Measurements from ENCODE around the gene ESRP2. TPM values are rescaled to one million over a fixed set of nuclear protein-coding genes. Genes with fewer than 3 reads are reported as not detected.

The ESRP2 gene
- total RNA-seq, 4 donors from 2014 or later: 0.17 to 2.1 (median 0.52) TPM

DNA sequence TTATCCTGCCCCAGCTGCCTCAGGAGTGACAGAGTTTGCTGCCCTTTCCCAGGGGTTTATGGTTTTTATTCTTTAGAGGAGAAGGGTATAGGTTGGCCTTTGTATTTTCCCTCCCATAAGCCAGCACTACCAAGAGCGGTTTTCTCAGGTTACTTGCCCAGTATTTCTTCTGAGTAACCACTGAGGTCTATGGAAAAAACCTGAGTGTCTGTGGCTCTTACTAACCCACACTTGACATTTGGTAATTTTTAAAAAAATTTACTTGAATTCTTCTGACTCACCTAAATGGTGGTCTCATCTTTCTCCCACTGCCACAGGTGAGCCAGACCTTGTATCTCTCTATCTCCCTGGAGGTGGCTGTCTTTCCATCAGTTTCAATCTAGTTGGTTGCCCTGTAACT lies 34.4 kb upstream of the ESRP2 start:
- intact Hi-C loops (cut with DNase I): no loop called here
- no peaks in the 10 kb centered on the region for H3K9me3 ChIP-seq
- peaks cover 47 to 83% (median 68%) of the 10 kb centered on the region in 4 donors for H3K4me1 ChIP-seq
- TF ChIP-seq EP300 (IDR thresholded peaks at IDR 0.05) (no peak), POLR2A (IDR thresholded peaks at IDR 0.05; ENCODE audit: low read depth) (no peak), POLR2AphosphoS5 (IDR thresholded peaks at IDR 0.05) (no peak)
- TF ChIP-seq, protein P1, sequence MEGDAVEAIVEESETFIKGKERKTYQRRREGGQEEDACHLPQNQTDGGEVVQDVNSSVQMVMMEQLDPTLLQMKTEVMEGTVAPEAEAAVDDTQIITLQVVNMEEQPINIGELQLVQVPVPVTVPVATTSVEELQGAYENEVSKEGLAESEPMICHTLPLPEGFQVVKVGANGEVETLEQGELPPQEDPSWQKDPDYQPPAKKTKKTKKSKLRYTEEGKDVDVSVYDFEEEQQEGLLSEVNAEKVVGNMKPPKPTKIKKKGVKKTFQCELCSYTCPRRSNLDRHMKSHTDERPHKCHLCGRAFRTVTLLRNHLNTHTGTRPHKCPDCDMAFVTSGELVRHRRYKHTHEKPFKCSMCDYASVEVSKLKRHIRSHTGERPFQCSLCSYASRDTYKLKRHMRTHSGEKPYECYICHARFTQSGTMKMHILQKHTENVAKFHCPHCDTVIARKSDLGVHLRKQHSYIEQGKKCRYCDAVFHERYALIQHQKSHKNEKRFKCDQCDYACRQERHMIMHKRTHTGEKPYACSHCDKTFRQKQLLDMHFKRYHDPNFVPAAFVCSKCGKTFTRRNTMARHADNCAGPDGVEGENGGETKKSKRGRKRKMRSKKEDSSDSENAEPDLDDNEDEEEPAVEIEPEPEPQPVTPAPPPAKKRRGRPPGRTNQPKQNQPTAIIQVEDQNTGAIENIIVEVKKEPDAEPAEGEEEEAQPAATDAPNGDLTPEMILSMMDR (IDR thresholded peaks at IDR 0.05): no peak
- no peak overlapping the region for H3K4me3 ChIP-seq
- no peaks in the 10 kb centered on the region for H3K27me3 ChIP-seq
- DNase-seq (ENCODE audit: extremely low spot score): no peak
- no peak overlapping the region for H3K27ac ChIP-seq (replicated peaks in 1 of 4)
- WGBS: 0% methylated on average over 1 of the region's 1 CpG
- H3K36me3 ChIP-seq: peaks cover 10 to 47% (median 15%) of the 10 kb centered on the region in 4 donors

DNA sequence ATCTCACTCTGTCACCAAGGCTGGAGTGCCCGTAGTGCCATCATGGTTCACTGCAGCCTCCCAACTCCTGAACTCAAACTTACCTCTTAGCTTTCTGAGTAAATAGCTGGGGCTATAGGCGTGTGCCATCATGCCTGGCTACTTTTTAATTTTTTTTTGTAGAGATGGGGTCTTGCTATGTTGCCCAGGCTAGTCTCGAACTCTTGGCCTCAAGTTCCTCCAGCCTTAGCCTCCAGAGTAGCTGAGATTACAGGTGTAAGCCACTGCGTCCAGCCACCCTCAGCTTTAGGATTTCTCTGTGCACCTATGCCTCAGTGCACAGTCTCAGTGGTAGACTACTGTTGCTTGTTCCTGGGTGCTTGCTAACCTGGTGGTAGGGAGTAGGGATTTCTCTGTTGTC lies 33.9 kb upstream of the ESRP2 start:
- no peak for DNase-seq (ENCODE audit: extremely low spot score)
- WGBS: 92% methylated on average over 4 of the region's 4 CpGs
- H3K36me3 ChIP-seq: peaks cover 7 to 41% (median 12%) of the 10 kb centered on the region in 4 donors
- intact Hi-C loops (cut with DNase I): no loop called here
- H3K27me3 ChIP-seq: no peaks in the 10 kb centered on the region
- H3K4me1 ChIP-seq: peaks cover 49 to 82% (median 65%) of the 10 kb centered on the region in 4 donors
- no peaks in the 10 kb centered on the region for H3K9me3 ChIP-seq
- TF ChIP-seq POLR2A (IDR thresholded peaks at IDR 0.05; ENCODE audit: low read depth) (no peak), EP300 (IDR thresholded peaks at IDR 0.05) (no peak), POLR2AphosphoS5 (IDR thresholded peaks at IDR 0.05) (no peak)
- TF ChIP-seq, protein P1 (IDR thresholded peaks at IDR 0.05): no peak
- H3K4me3 ChIP-seq: no peak overlapping the region
- no peak overlapping the region for H3K27ac ChIP-seq (replicated peaks in 1 of 4)

DNA sequence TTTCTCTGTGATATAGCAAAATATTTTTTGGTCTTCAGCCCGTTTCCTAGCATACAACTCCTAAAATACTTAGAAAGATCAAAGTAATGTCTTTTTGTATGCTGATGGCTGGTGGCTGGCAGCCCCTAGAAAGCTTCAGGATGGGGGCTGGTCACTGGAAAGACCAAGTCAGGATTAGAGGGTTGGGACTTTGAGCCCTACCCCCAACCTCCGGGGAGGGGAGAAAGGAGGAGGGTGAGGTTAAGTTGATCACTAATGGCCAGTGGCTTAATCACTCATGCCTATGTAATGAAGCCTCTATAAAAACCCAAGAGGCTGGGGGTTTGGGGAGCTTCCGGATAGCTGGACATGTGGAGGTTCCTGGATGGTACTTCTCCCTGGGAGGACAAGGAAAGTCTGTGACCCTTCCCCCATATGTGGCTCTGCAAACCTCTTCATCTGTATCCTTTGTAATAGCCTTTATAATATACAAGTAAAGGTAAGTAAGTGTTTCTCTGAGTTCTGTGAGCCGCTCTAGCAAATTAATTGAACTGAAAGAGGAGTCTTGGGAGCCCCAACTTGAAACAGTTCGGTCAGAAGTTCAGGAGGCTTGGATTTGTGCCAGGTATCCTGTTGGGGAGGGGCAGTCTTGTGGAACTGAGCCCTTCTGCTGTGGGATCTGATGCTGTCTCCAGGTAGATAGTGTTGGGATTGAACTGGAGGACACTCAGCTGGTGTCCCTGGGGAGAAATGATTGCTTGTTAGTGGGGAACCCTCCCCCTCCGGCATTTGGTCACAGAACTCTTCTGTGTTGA lies 31.9 kb upstream of the ESRP2 start:
- no peaks in the 10 kb centered on the region for H3K9me3 ChIP-seq
- peak overlapping the region in 2 of 4 donors; percentile 5 to 21 for H3K27ac ChIP-seq (replicated peaks in 1 of 4)
- TF ChIP-seq POLR2A (IDR thresholded peaks at IDR 0.05; ENCODE audit: low read depth) (no peak), EP300 (IDR thresholded peaks at IDR 0.05) (no peak)
- intact Hi-C loops (cut with DNase I): no loop called here
- 67% methylated on average over 6 of the region's 6 CpGs for WGBS
- peak overlapping the region in 1 of 4 donors; percentile 9 for H3K4me3 ChIP-seq
- H3K36me3 ChIP-seq: peaks cover 0 to 21% (median 0%) of the 10 kb centered on the region in 4 donors
- no peak for DNase-seq (ENCODE audit: extremely low spot score)
- H3K4me1 ChIP-seq: peaks cover 53 to 85% (median 66%) of the 10 kb centered on the region in 4 donors
- no peaks in the 10 kb centered on the region for H3K27me3 ChIP-seq

DNA sequence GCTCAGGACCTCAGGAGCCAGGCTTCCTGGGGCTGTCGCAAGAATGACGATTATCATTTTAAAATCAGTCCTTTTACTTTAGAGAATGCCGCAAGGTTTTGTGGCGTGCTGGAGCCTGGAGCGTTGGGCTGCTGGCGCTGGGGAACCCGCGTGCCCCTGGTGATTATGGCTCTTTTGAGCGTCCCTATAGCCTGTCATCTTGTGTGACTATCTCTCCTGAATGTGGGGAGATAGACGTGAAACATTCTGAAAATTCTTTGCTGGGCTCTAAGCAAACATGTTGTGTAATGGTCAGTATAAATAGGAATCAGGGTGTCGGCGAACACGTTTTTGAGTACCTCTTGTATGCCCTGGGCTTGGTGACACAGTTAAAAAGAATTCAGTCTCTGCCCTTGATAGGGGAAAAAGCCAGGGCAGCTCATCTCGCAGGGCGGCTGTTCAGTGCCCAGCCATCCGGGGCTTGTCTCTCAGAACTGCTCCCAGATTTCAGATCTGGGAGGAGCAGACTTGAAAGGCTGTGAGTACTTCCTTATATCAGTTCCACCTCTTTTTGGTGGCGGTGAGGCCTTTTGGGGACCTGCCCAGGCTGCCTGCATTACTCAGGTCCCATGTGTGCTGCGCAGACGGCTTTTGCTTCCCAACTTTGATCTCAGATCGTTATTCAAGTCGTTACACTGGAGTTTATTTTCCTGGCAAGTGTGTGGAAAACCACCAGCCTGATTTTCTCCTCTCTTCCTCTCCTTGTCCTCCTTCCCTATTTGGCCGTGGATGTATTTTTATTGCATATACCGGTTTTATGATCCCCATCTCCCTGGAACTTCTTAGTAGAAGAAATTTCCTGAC lies 29.4 kb upstream of the ESRP2 start:
- Histone ChIP-seq H3K27me3 (no peaks in the 10 kb centered on the region), H3K27ac (replicated peaks in 1 of 4) (peak overlapping the region; percentile 97 to 99 (median 98)), H3K4me1 (peaks cover 40 to 69% (median 57%) of the 10 kb centered on the region in 4 donors), H3K4me3 (peak overlapping the region; percentile 82 to 96 (median 88)), H3K36me3 (peaks cover 0 to 23% (median 5%) of the 10 kb centered on the region in 4 donors), H3K9me3 (no peaks in the 10 kb centered on the region)
- TF ChIP-seq POLR2A (IDR thresholded peaks at IDR 0.05; ENCODE audit: low read depth) (peak; percentile 29), EP300 (IDR thresholded peaks at IDR 0.05) (no peak), POLR2AphosphoS5 (IDR thresholded peaks at IDR 0.05) (peak; percentile 67 to 70)
- DNase-seq (ENCODE audit: extremely low spot score): peak; percentile 93
- intact Hi-C loops (cut with DNase I): no loop called here
- 2% methylated on average over 22 of the region's 23 CpGs for WGBS

DNA sequence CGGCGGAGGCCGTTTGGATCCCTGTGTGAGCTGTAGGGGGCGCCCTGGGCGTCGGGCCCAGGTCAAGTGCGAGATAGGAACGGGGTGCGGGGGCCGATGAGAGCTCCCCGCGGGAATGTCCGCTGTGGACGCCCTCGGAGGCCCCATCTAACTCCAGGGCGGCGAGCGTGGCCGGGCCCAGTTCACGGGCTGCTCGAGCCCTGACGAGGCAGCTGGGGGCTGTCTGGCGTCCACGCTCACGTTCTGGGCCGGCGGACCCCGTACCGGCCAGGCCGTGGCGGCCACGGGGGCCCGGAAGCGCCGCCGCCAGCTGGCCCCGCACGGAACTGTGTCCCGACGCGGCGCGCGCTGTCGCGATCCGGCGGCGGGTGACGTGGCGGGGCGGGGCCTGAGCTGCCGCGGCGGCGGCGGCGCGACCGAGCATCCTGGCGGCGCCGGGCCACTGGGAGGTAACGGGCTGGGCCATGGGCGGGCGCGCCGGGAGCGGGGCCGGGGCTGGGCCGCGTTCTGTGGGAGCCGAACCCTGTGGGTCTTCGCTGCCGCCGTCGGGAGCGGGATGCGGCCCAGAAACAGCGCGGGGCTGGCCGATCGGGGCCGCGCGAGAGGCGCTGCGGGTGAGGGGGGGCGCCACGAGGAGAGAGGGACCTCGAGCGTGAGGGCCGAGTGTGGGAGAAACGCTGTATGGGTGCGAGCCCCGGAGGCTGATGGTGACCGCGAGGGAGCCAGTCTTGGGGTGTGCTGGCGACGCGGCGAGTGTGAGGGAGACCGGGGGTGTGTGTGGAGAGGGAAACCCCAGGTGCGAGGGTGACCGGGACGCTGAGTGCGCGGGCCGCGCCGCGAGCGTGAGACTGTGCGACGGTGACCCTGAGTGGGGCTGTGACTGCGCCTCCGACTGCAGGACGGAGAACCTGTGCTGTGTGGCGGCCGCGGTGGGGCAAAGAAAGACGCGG lies 28.5 kb upstream of the ESRP2 start, which contains the start of gene SLC7A6:
Gene SLC7A6, plus strand, starts transcription at position 399 of the 950 bp plus-strand sequence. CDS start 10,201 bp downstream, outside the sequence.
- WGBS: 0% methylated on average over 6 of the region's 123 CpGs
- H3K36me3 ChIP-seq: peaks cover 8 to 32% (median 14%) of the 10 kb centered on the region in 4 donors
- DNase-seq (ENCODE audit: extremely low spot score): peak; percentile 93
- no peaks in the 10 kb centered on the region for H3K9me3 ChIP-seq
- peak within 1 kb of the TSS; percentile 97 to 99 (median 98) for H3K27ac ChIP-seq (replicated peaks in 1 of 4)
- H3K27me3 ChIP-seq: no peaks in the 10 kb centered on the region
- TF ChIP-seq EP300 (IDR thresholded peaks at IDR 0.05) (no peak), POLR2AphosphoS5 (IDR thresholded peaks at IDR 0.05) (peak; percentile 23 to 80), POLR2A (IDR thresholded peaks at IDR 0.05; ENCODE audit: low read depth) (peak; percentile 80)
- TF ChIP-seq, protein P1 (IDR thresholded peaks at IDR 0.05): peak; percentile 60 to 67 (median 61)
- peak within 1 kb of the TSS; percentile 82 to 96 (median 88) for H3K4me3 ChIP-seq
- peaks cover 32 to 60% (median 51%) of the 10 kb centered on the region in 4 donors for H3K4me1 ChIP-seq
- intact Hi-C loops (cut with DNase I): loop anchor here (5.0 kb wide), 1 partner anchor 48 kb away; the partner anchor contains the start of genes PRMT7 and SLC7A6OS
